HG03558 (cell line): ENCODE data around the gene NECTIN4.
A peak's percentile ranks its signal among the peaks of the same experiment; 100 is the strongest.

Experiments used
- ATAC-seq: cut with Tn5 transposase; IDR thresholded peaks from one replicate; pipeline ENCODE4 v1.9.1; 2021; ENCODE audit warnings: moderate number of reproducible peaks; ENCODE audit not compliant: unreplicated experiment; ENCODE audit errors: extremely low read depth

The NECTIN4 gene

DNA sequence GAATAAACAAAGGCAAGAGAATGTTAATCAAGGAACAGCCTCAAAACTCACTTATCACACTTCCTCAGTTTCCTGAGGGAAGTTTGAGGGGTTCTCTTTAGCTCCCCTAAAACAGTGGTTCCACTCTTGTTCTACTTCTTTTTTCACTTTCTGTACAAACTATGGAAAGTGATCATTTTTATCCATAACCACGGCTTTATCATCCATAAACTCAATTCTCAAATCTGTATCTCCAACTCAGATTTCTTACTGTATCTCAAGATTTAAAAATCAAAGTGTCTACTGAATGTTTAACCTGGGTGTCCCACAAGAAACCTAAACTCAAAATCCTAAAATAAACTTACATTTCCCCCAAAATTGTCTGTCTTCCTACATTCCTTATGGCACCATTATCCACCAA, 24.6 kb upstream of the NECTIN4 start:
- ATAC-seq = no peak

DNA sequence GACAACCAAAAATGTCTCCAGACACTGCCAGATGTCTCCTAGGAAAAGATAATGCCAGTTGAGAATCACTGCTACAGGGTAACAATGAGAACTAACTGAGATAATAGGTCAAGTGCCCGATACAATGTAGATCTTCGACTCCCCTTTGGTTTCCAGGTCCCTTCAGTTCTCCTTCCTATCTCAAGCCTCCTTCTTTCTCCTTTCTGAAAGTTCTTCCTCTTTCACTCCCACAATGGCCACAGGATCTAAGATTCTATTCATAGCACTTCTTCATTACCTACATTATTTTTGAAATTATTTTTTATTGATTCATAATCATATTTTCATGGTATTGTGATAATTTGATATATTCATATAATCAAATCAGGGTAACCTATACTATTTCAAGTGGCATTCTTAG, 22.2 kb upstream of the NECTIN4 start:
- no peak for ATAC-seq

DNA sequence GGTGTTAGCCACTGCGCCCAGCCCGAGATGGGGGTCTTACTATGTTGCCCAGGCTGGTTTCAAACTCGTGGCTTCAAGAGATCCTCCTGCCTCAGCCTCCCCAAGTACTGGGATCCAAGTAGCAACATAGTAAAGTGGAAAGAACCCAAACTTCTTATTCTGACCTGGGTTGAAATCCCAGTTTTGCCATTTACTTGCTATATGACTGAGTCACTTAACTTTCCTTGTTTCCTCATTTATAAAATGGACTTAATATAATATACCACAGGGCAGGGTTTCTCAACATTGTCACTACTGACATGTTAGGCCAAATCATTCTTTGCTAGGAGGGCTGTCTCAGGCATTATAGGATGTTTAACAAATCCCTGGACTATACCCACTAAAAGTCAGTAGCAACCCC, 21.8 kb upstream of the NECTIN4 start:
- ATAC-seq = no peak

DNA sequence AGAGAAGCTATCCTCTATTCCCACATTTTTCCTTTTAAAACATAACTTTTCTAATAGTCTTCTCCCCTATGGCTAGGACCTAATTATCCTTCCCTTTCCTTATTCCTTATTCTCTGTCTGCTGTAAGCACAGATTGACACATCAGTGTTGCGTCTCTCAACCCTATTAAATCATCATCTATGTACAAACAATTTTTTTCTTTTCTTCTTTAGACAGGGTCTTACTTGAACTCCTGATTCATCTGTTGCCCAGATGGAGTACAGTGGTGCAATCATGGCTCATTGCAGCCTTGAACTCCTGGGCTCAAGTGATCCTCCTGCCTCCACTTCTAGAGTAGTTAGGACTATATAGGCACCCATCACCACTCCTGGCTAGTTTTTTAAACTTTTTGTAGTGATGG, 17.1 kb upstream of the NECTIN4 start:
- no peak for ATAC-seq

- ATAC-seq = no peak
Measured at GRCh38 chr1:161100556-161100955, 11.2 kb upstream of the NECTIN4 start.

DNA sequence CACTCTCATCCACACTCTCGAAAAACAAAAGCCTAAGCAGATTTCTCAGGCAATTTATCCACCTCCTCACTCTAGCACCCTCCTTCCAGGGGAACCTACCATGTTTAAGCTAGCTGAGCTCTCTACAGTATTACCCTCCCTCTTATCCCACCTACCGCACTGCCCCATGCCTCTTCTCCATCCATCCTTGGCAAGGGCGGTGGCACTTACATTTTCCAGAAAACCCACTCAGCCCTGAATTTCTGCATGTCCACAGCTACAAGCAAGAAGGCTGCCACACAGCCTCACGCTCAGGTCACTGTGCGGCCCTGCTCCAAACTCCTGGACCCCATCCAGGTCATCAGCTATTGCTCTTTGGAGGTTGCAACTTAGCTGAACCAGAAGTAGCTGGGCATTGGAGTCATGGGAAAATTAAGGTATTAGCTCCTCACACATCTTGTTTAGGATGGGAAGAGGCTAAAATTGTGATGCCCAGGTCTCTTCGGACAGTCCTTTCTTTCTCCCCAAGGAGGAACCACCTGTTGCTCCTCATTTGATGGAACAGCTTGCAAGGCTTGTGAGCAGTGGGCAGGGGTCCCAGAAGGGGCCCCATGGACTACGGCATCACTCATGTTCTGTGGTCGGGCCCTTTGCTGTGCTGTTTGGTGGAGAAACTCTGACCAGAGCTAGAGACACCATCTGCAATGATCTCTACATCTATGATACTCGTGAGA, 9.9 kb upstream of the NECTIN4 start:
- no peak for ATAC-seq

DNA sequence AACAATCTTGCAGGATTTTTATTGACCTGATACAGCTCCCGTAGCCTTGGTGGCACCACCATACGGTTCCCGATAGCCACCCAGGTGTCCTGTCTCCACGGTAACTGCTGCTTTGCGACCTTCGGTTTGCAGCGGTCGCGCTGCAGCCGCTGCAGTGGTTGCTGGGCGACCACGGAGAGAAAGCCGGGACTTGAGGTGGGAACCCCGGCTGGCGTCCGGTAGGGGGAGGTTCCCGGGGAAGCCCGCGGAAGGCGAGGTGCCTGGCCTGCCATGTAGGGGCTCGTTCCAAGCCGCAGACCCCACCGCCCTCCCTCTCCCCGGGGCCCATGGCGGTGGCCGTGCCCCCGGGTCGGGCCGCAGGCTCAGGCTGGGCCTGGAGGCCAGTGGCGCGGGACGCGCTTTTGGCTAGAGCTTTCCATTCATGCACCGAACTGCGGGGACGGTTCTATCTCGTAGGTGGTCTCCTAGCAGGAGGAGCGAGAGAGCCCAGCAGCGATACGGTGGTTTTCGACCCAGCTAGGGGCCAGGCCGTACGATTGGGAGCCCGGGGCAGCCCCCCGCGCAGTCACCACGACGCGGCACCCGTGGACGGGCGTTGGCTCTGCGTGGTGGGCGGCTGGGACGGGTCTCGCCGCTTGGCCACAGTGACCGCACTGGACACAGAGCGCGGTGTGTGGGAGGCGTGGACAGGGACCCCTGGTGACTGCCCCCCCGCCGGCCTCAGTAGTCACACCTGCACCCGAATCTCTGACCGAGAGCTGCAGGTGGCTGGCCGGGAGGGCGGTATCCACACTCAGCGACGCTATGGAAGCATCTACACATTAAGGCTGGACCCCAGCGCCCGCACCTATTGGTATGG, 9.1 kb upstream of the NECTIN4 start, which contains the start of gene KLHDC9:
KLHDC9 (plus strand) TSS at position 152 of the 859 bp plus-strand sequence; CDS start at position 327, 175 bp downstream.
- ATAC-seq = peak; percentile 42

DNA sequence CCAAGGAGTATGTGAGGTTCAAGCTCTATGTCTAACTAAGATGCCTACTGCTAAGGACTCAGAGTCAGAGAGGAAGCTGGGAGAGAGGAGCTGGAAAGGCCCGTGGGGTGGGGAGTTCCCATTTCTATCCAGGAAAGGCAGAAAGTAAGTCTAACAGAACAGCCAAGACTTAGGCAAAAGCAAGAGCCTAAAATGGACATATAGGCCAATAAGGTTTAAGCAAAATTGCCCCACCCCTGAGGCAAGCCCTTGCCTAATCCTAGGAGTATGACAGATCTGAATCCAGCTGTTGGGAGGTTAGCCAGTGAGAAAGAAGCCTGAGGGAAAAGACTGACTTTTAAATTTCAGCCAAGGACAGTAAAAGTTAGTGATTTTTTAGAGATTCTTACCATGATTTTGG, 7.2 kb upstream of the NECTIN4 start:
- ATAC-seq = no peak

DNA sequence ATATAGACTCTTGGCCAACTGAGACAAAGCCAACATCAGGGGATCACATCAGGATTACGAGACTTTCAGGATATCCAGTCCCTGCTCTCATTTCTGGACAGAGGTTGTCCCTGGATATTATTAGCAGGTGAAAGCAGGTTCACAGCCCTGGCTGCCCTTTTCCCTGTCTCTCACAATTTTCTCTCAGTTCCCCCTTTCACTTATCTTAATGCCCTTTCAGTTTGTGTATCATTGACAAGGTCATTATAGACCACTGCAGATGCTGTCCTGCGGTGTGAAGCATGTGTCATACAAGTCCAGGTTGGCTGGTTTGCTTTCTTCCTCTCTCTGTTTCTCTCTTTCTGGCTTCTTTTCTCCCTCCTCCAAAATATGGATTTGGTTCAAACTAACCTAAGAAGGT, 6.7 kb upstream of the NECTIN4 start:
- ATAC-seq = no peak

- ATAC-seq = no peak
Measured at GRCh38 chr1:161095230-161095629, 5.9 kb upstream of the NECTIN4 start.

DNA sequence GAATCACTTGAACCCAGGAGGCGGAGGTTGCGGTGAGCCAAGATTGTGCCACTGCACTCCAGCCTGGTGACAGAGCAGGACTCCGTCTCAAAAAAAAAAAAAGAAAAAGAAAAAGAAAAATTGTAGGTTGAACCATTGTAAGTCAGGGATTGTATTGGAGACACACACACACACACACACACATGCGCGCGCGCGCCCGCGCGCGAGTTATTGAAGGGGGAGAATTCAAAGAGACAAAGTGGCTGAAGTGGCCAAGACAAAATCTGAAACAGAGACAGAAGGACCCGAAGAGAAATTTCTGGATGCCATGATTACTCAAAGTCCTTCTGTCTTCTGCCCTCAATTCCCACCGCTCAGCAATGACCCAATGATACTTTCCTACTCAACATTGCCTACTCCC, 5.1 kb upstream of the NECTIN4 start:
- no peak for ATAC-seq

DNA sequence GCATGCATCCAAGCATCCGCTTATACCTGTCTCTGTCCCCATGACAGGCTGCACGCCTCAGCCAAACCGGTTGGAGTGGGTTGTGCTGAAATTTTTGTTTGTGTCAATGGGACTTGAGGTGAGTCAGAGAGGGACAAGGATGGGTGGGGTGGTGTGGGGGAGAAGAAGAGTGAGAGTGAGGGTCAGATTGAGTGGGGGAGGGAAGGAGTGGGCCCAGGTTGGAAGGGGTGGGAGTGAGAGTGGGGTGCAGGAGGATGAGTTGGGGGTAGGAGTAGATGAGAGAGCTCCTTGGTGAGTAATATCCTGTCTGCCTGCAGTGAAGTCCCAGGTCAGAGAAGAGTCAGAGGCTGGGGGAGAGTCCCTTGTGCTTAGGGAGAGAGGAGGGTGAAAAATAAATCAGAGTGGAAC, 3.3 kb upstream of the NECTIN4 start:
- ATAC-seq = no peak

GRCh38 chr1:161091796-161092507, 2.6 kb upstream of the NECTIN4 start:
- no peak for ATAC-seq

- ATAC-seq = no peak
Measured at GRCh38 chr1:161091093-161091492, 1.7 kb upstream of the NECTIN4 start.

DNA sequence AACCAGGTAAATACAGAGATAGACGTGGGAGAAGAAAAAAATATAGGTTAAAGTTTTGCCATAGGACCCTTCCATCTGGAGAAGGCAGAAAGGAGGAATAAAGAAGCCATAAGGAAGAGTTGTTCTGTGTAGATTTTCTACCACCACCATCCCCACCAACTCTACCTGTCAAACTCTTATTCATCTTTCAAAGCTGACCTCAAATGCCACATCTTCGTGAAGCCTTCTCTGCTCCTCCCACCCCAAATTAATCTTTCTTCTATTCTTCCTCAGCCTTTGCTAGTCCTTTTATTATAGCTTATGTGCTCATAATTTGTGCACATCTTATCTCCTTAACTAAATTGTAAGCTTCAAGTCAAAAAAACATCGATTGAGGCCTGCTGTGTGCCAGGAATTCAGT, 1.3 kb upstream of the NECTIN4 start:
- no peak for ATAC-seq

DNA sequence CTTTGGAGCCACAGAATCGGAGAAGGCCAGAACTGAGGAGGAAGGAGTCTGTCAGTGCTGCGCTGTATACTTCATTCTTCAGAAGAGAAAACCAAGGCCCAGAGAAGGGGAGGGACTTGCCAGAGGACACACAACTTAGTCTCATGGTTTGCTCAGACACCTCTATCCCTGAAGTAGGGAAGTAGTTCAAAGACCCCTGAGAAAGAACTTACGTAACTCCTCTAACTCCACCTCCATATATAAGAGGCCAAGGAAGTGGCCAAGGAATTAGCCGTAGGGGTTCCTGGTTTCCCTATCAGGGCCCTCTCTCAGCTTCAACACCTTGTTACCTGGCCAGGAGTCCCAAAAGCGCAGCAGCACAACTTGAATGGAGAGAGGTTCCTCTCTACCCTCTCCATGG, 580 bp upstream of the NECTIN4 start:
- ATAC-seq = no peak

GRCh38 chr1:161088587-161089110, 709 bp downstream of the NECTIN4 start:
- no peak for ATAC-seq

GRCh38 chr1:161086457-161086856, 2.9 kb downstream of the NECTIN4 start:
- no peak for ATAC-seq

DNA sequence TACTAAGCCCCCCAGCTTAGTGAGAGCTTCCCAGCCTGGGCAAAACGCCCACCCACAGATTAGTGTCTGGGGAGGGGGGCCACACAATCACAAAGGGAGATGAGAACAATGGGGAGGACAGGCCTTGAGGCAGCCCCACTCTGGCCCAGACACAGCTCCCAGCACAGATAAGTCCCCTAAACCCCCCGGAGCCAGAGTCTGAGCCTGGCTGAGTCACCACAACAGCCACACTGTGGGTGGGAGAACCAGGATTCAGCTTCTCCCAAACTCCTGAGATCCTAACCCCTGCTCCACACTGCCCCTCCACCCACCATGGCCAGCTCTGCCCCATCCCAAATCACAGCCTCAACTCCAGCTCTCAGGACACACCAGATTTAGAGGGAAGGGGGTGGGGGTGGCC, 4.2 kb downstream of the NECTIN4 start:
- no peak for ATAC-seq

GRCh38 chr1:161084597-161084988, 4.8 kb downstream of the NECTIN4 start:
- ATAC-seq = no peak
